RCC 7860 (cell line): ENCODE results near the gene ZBTB22.

Source experiments
- DNase-seq: peaks from one replicate; pipeline ENCODE4 v3.0.0-alpha.2; 2015; ENCODE audit warnings: low spot score
- FAIRE-seq: peaks from 2 replicates; lab custom pipeline; 2012; peaks lifted over from hg19 to GRCh38; lab: Jason Lieb, UNC

Gene ZBTB22

DNA sequence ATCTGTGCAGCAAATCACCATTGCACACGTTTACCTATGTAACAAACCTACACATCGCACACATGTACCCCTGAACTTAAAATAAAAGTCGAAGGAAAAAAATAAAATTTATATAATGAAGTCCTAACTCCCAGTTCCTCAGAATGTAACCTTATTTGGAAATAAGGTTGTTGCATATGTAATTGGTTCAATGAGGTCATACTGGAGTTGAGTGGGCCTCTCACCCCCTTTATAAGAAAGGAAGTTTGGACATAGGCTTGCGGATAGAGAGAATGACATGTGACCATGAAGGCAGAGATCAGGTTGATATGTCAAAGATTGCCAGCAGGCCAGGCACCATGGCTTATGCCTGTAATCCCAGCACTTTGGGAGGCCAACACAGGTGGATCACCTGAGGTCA is 16.1 kb upstream of the ZBTB22 start:
- FAIRE-seq (no peak), DNase-seq (no peak)

DNA sequence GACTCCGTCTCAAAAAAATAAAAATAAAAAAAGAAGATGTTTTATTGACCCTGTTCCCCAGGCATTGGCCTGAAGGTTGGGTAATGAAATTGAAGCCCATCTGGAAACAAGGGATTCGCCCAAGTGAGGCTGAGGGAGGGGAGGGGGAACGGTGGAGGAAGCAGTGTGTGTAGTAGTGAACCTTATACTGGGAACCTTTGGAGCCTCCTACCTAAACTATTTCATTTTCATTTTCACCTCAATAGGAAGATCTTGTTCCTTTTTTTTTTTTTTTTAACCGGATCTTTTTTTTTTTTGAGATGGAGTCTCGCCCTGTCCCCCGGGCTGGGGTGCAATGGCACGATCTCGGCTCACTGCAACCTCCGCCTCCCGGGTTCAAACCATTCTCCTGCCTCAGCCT is 13.2 kb upstream of the ZBTB22 start:
- no peak for DNase-seq
- FAIRE-seq = no peak

DNA sequence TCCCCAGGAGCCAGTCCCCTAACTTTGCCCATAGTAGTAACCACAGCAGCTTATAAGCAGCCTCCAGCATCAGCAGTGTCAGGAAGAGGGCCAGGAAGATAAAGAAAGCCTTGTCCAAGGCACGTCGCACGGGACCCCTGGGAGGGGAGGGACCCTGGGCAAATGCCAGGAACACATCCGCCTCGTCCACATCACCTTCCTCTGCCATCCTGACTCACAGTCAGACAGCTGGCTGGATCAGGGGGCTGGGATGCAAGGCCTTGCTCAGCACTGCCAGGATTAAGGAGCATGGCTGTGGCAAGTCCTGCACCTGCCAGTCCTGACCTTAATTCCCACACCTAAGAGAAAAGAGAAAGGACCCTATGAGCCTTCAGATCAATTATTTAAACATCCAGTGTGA is 11.5 kb upstream of the ZBTB22 start:
- no peak for DNase-seq
- FAIRE-seq = no peak

DNA sequence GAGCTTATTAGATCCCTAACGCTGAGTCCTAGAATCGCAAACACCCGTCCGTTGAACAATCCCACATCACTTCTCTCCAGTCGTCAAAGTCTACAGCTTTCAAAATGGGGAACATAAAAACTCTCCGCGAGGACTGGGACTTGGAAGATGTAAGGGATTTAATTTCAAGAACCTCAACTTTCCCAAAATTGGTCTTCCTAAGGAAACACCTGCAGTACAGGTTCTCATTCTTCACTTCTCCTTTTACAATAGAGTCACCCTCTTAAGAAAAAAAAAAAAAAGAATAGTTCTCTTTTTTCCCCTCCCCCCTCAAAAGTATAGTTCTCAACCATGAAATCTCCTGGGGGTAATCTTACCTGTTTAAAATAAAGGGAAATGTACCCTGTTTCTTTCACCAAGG is 6.6 kb upstream of the ZBTB22 start:
- DNase-seq = no peak
- FAIRE-seq = no peak

DNA sequence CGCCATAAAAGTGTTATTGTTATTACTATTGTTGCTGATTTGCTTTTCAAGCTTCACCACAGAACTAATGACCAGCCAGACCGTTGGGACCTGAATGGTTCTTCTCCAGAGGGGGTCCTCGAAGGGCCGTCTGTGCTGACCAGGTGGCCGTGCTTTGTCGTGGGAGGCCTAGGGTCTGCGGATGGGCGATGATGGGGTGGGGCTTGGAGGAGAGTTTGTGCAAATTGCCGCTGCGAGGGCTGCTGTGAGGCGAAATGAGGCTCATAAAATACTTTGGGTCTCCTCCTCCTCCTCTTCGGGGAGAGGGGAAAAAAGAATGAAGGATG is 6.0 kb upstream of the ZBTB22 start:
- DNase-seq (no peak), FAIRE-seq (no peak)

DNA sequence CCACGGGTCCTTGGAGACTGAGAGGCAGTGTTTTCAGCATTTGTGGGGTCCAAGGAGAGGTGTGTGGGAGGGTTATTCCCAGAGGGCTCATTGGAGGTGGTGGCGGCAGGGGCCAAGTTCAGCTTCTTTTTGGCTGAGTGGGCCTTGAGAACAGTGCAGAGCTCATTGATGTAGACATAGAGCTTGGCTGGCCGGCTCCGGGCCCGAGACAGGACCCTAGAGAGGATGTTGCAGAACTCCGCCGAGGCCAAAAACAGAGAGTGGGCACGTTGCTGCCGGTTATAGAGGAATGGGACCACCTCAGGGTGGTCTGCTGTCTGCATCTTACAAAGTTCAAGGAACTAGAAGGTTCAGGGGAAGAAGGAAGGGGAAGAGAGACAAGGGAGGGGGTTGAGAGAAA is 3.7 kb upstream of the ZBTB22 start:
- DNase-seq (no peak), FAIRE-seq (no peak)

DNA sequence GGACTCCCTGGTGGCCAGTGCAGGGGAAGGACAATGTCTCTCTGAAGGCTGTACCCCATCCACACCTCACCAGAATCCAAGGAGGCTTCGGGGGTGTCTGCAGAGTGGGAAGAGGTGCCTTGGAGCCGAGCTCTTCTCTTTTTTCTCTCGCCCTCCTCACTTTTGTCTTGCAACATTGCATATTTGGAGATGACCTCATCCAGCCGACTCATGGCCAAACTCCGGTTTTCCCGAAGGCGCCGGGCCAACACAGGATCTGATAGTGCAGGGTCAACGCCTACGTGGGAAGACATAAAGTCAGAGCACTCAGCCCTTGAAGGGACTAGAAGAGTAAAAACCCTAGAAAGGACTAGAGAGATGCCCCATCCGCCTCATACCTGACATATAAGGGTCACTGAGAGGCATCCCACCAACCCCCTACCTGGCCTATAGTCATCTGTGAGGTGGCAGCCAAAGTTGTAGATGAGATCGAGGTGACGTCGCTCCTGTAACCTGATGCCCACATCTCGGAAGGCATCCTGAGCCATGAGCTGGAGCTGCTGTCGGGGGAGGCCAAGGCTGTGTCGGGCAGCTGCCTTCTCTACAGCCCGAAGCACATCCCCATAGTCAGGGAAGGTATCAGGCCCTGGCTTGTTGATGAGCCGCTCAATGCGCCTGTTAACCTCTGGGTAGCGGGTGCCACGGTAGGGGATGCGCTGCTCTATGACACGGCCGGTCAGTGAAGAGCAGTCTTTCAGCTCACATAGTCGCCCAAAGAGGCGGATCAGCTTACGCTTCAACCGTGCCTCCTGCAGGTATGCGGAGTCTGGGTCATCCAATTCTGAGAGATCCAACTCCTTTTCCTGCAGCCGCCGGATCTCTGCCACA is 3.0 kb upstream of the ZBTB22 start:
- FAIRE-seq = no peak
- peak; percentile 23 for DNase-seq

DNA sequence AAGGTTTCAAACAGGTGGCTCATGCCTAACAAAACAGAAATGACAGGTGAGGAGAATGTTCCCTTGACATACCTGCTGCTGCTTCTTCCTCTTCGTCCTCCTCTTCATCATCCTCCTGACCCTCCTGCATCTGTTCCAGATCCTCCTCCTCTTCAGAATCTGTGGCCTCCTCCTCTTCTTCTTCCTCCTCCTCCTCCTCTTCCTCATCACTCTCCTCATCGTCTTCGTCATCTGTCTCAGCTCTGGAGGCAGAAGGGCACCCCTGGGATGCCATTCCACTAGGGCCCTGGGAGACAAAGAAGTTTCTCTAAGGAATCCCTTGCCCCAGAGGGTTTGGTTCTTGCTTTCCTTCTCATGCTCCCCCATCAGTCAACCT is 2.4 kb upstream of the ZBTB22 start:
- DNase-seq (no peak), FAIRE-seq (no peak)

DNA sequence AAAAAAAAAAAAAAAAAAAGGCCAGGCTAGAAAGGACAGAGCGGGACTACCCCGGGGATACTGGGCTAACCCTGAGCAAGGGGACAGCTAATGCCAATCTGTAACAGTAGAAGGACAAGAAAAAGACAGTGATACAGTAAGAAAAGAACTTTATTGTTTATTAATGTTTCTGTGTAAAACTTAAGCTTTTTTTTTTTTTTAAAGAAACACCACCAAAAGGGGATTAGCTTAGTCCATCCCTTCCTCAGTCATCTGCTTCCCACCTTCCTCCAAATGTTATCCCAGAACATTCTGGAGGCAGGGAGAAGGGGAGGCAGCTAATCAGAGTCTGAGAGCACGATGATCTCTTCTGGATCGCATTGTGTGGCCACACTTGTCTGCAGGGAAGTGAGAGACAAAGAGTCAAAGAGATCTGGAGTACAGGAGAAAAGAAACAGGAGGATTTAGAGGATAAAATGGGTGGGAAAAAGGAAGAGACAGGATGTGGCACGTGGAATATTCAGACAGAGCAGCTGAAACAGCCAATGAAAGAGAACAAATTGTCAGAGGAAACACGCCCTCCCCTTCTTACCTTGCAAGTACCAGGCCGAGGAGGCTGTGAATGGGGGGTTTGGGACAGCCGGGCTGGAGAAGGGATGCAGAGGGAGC is 1.0 kb upstream of the ZBTB22 start:
- DNase-seq (no peak), FAIRE-seq (no peak)

DNA sequence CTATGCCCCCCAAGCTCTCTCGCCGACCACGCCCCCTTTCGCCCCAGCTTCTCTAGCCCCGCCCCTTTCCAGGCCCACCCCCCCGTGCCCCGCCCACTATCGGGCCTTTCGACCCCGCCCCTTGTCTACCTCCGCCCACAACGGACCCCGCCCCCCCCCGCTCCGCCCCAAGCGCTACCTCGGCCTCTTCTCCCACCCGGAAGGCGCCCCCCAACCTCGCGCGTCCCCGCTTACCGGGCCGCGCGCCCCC is 200 bp downstream of the ZBTB22 start:
- DNase-seq = no peak
- no peak for FAIRE-seq

DNA sequence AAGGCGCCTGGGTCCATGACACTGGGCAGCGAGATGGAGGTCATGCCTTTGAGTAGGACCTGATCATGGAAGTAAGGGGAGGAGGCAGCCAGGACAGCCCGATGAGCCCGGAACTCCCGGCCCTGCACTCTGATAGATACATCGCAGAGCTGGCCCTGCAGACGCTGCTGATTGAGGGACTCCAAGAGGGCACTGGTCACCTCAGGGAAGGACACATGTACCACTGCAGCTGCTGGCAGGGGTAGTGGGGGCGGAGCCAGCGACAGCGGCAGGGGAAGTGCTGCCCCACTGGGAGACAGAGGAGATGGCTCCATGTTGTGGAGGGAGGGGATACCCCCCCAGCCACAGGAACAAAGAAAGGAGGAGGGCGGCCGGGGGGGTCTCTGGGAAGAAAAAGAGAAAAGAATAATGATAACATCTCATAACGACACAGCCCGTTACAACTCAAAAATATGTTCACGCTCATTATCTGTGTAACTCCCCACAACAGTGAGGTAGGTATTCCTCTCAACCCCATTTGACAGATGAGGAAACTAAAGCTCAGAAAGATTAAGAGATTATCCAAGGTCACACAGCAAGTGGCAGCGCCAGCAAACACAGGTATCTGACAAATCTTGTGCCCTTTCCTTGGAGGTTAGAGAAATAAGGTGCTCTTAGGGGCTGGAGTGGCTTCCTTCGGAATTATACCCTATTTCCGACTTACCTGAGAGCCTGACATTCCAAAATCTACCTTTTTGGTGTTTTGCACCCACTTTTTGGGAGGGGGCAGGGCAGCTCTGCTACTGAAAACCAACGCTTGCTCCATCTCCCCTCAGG is 733 bp downstream of the ZBTB22 start:
- FAIRE-seq (no peak), DNase-seq (no peak)

DNA sequence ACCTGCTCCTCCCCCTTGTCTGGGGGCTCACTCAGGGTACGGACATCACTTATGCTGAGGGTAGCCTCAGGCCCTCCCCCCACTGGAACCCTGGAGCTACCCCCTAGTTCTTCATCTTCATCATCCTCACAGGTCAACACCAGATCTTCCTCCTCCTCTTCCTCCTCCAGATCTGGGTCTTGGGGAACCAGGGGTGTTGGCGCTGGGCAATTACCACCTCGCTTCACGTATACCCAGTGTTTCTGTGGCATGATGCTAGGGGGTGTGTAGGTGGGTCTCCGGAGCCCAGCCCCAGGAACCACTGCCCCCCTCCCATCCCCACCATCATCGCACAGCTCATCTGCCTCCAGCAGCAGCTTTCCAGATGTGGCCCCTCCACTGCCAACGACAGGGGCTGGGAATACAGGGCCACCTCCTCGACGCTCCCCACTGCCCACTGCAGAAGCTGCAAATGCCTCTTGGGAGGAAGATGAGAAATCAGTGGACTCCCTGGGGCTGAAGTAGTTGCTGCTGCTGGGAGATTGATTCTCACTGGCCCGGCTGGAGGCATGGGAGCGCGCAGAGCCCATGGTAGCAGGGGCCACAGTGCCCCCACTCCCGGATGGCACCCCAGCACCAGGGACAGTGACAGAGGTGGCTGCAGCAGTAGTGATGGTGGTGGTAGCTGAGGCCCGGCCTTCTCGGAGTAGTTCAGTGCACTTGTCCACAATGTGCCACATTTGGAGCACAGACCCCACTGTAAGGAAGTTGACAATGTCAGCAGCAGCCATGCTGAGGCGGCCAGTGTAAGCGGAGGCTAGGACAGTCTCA is 1.5 kb downstream of the ZBTB22 start:
- no peak for DNase-seq
- no peak for FAIRE-seq

DNA sequence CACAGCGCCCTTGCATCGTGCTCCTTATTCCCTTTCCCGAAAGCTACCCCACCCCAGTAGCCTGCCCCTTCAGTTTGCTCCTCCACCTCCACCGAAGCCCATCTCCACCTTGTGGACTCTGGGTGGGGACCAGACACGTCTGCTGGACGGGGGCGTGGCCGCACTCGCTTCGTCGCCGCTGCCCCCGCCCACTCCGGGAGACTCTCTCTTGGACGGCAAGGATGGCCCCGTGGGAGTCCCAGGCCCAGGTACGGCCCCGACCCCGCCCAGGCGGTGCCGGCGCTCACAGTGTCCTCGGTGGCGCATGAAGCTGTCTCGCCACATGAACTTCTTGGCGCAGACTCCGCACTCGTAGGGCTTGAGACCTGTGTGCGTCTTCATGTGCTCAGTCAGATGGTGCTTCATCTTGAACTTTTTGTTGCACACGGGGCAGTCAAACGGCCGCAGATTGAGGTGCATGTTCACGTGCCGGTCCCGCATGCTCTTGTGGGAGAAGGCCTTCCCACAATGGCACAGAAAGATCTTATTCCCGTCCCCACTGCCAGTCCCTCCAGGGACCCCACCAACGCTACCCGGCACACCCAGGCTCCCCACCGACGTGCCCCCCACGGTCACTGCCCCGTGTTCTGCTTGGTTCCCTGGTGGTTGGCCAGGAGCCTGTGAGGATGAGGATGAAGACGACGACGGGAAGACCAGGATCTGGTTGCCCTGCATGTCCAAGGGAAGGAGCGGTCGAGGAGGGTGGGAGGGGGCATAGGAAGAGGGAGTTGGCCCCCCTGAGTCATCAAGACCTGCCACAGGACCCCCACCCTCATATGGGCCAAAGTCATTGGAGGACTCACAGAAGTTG is 2.4 kb downstream of the ZBTB22 start:
- DNase-seq (no peak), FAIRE-seq (no peak)

DNA sequence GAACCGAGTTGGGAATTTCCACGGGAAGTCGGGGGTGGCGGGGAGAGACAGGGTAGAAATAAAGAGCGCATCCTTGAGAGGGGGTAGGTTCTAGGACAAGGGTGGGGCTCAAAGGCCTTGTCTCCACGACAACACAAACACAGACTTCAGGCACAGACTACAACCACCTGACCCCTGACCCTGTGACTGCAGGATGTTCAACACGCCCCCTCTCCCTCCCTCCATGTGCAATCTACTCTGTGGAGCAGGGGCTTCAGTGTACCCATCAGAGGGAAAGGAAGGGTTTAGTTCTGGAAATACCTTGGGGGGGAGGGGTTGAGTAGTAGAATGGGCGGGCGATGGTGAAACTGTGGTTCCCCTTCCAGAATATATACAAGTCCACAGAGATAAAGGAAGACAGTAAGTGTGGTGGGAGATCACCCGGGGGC is 3.0 kb downstream of the ZBTB22 start:
- DNase-seq = peak; percentile 79
- no peak for FAIRE-seq

DNA sequence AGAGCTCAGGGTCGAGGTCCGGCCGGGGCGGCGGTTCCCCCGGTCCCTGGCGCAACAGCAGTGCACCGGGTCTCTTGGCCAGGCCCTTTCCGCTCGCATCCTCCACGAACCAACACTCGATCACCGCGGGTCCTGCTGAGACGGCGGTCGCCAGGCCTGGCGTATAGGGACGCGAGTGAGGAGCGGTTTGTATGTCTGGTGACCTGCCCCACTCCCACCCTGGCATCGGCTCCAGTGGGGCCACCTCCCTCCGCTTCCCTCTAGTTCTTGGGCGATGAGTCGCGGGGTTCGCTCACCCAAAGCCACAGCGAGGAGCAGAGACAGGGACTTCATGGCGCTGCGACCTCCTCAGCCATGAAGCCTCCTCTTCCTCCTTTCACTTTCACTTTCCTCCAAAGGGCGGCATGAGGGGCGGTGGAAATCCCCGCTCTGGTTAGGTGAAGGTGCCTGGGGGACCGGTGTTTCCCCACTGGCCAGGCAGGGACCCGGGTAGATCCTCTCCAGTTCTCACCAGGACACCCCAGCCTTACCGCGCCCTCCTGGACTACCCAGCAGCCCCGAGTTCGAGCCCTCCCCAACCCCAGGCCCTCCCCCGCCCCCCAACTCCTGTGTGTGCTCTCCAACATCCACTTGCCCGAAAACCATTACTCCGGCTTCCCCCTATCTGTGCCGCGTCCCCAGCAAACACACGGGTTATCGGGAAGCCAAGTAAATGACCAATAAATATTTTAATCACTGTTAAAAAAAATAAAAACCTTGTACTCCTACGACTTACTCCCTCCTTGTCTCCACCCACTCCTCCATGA is 3.6 kb downstream of the ZBTB22 start, which contains the start of gene TAPBP:
Gene TAPBP, minus strand, starts transcription at position 370 of the 806 bp plus-strand sequence. Its CDS starts 37 bp downstream, at position 333.
- FAIRE-seq = no peak
- peak; percentile 59 for DNase-seq

DNA sequence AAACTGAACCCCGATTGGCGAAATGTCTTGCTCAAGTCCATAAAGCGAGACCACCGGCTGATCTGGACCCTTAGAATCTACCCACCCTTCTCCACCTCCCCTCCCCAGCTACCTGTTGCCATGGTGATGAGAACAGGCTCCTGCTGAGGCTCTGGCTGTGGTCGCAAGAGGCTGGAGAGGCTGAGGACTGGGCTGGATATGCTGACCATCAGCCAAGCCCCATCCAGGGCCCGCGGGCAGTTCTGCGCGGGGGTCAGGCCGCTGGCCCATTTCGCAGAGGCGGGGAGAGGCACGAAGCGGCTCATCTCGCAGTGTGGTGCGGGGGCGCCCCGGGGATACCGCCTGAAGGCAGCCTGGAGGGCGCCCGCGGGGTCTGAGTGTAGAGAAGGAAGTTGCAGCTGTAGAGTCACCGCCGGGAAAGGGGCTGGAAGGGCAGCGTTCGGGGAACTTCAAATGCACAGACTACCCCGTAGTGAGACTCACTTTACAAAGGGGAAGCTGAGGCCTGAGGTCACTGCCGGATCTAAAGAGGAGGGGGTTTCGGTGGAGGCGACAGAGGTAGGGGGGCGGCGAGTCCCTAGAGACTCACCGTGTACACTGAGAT is 4.3 kb downstream of the ZBTB22 start:
- no peak for DNase-seq
- FAIRE-seq = no peak

DNA sequence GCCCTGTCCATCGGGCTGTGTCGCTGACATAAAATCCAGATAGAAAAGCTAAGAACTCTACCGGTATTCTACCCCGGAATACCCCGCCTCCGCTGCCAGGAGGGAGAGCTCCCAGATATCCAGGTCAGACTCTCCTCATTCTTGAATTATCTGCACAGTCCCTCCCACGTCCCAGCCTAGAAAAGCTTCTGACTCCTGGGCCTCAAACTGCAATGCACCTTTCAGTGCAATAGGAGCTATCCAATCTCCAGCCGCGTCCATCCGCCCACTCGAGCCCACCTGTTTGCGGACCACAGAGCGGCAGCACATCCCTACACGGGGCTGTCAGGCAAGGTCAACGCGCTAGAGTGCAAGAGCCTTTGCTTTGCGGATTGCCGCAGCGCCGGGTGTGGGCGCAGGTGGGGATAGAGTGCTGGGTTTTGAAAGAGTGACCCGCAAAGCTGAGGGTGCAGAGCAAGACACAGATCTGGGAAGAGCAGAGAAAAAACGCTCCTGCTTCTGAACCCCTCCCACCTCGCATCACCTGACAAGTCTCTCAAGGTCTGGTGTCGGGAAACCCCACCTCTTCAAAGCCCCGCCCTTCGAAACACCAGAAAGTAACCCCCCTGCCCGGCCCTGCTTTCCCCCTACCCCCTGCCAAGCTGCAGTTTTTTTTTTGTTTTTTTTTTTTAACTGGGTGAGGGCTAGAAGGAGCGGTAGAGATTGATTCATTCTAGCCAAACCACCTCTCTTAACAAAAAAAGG is 5.0 kb downstream of the ZBTB22 start:
- no peak for FAIRE-seq
- peak; percentile 43 for DNase-seq

DNA sequence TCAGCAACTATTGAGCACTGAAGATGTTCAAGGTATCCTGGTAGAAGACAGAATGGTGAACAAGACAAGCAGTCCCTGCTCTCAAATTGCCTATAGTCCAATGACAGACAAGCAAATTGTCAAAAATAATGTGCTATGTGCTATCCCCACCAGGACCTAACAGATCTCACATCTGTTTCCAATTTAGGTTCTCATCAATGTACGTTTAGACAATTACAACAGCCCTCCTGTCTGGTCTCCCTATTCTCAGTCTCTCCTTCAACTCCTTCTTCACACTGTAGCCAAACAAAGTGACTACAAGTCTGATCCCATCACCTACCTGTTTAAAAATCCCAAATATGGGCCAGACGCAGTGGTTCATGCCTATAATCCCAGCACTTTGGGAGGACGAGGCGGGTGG is 11.2 kb downstream of the ZBTB22 start:
- DNase-seq (no peak), FAIRE-seq (no peak)
